ENCODE results near the gene ITPA.
"Not testable (repeated sequence)": the region's sequence is repeated elsewhere in the genome, so short reads cannot be mapped to it uniquely, and the experiment has no call there.

The ITPA gene

DNA sequence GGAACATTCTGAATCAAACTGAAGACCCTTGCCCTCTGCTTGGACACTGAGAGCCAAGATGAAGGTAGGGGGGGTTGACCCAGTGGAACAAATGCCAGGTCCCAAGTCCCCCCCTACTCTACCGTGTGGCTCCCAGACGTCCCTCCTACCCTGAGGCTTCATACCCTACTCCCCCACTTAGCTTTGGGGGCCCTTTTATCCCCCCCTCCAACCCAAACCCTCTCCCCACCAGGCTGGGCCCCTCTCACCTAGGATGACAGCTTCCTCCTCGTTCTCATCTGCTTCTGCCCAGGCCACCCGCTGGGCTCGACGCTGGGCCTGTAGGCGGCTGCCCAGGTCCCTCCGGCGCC, 6.4 kb upstream of the ITPA start:
- DNase-seq (ENCODE audit: low read depth), result no peak

DNA sequence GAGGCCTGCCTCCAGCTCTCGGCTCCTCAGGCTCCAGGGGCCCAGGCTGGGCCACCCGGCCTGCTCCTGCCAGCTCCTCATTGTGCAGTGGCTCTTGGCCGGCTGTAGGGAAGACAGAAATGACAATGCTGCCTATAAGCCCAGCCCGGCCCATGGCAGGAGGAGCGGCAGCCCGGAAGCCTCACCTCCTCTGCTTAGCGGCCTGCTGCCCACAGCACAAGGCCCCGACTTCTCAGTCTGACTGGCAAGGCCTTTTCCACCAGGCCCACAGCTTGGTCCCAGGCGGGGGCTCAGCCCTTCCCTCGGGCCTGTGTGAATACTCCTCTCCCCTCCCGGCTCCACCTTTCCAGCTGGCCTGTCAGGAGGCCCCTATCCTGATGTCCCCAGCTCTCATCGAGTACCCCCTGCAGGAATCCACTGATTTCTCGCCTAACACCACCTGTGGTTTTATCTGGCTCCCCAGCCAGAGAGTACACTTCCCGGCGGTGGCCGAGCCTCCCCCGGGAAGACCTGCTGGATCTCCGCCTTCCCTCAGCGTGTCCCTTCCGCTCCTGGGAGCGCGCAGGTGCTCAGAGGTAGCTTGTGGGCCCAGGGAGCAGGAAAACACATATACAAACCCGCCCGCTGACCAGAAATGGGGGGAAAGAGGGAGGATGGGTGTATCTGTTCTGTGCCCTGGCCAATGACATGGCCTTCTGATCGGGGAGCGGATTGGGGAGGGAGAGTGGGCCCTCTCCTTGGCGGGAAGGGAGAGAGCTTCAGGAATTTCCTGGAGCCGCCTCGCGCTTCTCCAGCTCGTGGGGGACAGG, 5.8 kb upstream of the ITPA start:
- DNase-seq (ENCODE audit: low read depth), result peak; percentile 17

DNA sequence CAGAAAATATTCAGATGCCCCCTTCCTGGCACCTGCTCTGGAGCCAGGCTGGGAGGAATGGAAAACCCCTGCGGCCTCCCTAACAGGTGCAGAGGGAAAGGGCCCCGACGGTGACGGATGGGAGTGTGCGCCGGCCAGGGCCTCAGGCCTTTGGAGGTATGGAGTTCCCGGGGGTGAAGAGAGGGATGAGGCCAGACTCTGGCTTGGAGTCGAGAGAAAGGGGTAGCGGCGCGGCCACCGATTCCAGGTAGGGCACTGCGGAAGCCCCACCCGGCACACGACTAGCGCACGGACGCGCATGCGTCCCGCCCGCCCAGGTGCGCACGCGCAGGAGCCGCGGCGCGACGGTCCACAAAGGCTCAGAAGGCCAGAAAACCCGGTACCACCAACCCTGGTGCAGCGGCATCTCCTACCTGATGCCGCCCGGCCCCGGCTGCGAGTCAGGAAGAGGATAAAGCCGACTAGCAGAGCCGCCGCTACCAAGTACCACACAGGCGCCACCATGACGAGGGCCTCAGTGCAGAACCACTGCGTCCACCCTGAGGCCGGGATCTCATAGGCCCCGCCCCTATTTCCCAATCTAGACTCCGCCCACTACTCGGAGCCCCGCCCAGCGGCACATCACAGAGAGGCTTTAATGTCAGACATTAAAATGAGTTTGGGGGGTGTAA, 5.0 kb upstream of the ITPA start, which contains the start of gene DDRGK1:
DDRGK1 (minus strand) TSS at position 559 of the 671 bp plus-strand sequence; CDS start at position 504, 55 bp downstream.
- DNase-seq (ENCODE audit: low read depth), result peak; percentile 78

DNA sequence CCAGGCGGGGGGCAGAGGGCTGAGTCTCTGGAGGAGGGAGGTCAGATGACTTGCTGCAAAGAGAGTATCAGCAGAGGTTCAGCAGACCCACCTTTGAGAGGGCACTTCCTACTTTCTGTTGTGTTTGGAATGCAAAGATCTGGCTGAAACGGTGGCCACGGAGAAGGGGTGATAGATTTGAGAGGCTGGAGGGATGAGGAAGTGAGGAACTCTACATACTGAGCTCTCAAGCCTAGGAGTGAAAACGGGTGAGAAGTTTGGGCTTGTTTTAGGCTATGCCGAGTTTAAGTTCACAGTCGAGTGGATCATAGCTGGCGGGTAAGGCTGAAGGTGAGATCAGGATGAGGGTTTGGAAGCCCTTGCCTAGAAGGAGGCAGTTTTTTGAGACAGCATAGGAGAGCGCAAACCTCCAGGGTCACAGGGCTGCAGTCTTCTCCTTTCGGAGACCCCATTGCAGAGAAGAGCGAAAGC, 477 bp upstream of the ITPA start:
- no peak for DNase-seq (ENCODE audit: low read depth)

DNA sequence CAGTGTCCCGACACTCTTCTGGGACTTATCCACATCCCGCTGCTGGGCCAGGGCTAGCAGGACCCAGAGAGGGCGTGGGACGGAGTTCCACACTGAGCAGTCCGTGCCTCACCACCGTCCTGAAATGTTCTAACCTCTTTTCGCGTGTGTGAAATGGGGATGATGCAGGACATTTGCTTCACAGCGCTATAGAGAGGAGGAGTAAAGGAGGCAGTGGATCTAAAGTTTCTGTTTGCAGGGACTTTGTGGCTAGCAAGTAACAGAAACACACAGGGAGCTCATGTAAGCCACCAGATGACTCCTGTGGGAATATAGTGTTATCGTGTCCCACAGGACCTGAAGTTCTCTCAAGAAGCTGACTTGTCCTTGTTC, 634 bp downstream of the ITPA start:
- DNase-seq (ENCODE audit: low read depth), result peak; percentile 31

DNA sequence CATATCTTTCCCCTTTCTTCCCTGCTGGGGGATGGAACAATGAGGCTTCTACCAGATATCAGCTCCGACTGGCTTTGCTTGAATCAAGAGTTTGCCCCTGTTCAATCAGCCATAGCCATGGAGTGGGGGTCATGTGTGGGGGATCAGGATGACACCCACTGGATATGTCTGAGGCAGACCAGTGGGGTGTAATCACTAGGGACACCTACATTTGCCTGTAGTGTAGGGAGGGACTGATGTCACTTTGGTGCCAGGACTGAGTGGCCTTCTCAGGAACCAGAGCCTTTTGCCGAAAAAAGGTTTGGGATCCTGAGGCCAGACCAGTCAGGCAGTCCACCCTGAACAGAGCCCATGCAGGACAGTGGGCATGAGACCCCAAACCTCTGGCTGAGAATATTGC, 1.0 kb downstream of the ITPA start:
- no peak for DNase-seq (ENCODE audit: low read depth)

DNA sequence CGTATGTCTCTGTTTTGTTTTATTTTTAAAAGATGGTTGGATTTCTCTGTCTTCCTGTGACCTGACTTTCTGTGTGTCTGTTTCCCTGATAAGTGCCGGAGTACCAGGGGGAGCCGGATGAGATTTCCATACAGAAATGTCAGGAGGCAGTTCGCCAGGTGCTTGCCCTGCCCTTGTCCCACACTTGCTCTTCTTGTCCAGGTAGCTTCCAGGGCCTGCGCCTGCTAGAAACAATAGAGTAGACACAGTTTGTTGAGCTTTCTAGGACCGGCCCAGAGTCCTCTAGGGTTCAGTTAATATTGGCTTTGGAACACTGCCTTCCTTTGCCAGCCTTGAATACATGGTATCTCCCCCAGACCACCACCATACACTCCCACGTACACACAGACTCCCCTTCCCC, 3.9 kb downstream of the ITPA start:
- no peak for DNase-seq (ENCODE audit: low read depth)

DNA sequence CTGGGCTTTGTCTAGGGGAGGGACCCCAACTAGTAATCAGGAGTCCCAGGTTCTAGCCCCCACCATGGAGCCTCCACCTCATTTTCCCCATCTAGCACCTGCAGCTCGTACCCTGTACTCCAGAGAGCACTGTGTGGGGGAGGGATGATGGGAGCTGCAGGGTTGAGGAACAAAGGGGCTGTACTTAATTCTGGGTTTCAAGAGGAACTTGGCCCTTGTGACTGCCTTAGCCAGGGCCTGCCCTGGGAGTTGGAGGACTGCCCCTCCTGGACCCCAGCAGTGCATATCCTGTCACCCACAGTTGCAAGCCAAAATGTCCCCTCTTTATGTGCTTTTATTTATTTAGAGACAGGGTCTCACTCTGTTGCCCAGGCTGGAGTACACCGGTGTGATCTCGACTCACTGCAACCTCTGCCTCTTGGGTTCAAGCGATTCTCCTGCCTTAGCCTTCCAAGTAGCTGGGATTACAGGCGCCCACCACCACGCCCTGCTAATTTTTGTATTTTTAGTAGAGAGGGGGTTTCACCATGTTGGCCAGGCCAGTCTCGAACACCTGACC, 6.1 kb downstream of the ITPA start:
- not testable (repeated sequence) for DNase-seq (ENCODE audit: low read depth)

DNA sequence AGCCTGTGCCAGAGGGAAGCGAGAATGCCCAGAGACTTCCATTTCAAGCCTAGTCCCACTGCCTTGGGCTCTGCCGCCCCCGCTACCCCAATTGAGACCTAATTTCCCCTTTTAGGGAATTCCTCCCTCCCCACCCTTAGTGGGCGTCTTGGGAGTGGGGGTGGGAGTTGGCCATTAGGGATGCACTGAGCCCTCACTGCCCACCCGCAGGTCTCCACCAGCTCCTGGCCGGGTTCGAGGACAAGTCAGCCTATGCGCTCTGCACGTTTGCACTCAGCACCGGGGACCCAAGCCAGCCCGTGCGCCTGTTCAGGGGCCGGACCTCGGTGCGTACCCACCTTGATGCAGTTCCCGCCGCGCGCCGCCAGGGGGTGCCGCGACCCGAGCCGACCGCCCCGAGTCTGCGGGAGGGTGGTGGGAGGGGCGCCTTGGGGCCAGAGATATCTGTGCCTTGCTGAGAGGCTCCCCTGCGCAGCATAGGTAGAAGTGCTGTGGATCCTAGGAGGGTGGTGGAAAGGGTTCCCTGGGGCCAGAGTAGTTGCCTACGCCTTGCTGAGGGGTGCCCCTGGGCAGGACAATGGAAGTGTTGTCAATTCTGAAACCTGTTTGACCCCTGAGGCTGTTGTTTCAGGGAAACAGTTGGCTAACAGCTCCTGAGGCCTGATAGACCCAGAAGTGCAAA, 9.2 kb downstream of the ITPA start:
- no peak for DNase-seq (ENCODE audit: low read depth)

DNA sequence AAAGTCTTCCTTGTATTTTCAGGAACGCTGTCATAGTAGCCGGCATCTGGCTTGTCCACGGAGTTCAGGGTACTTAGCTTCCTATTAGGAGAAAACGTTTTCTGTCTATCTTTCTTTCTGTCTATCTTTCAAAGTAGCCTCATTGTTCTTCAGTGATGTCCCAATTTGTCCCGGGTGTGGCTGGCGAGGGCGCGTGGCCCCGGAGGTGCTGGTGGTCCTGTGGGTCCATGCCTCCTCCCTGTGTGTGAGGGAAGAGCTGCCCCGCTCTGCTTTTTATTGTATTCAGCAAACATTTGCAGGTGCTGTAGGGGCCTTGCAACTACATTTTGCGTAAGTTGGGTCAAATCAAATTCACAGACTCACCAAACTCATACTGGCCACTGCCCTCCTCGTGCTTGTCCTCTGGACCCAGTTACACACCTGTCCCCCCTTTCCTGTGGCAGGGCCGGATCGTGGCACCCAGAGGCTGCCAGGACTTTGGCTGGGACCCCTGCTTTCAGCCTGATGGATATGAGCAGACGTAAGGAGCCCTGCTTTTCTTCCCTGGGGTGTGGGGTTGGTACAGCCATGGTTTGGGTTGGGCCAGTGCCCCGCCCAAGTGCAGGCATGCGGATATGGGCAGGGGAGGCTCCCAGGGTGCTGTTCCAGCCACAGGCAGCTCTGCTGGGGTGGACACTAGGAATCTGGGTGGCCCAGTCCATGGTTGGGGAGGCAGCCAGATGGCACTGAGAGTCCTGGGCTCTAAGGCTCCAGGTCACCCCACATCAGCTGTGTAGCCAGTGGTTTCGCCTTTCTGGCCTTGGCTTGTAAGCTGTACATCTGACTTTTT, 12.3 kb downstream of the ITPA start:
- DNase-seq (ENCODE audit: low read depth), result no peak

DNA sequence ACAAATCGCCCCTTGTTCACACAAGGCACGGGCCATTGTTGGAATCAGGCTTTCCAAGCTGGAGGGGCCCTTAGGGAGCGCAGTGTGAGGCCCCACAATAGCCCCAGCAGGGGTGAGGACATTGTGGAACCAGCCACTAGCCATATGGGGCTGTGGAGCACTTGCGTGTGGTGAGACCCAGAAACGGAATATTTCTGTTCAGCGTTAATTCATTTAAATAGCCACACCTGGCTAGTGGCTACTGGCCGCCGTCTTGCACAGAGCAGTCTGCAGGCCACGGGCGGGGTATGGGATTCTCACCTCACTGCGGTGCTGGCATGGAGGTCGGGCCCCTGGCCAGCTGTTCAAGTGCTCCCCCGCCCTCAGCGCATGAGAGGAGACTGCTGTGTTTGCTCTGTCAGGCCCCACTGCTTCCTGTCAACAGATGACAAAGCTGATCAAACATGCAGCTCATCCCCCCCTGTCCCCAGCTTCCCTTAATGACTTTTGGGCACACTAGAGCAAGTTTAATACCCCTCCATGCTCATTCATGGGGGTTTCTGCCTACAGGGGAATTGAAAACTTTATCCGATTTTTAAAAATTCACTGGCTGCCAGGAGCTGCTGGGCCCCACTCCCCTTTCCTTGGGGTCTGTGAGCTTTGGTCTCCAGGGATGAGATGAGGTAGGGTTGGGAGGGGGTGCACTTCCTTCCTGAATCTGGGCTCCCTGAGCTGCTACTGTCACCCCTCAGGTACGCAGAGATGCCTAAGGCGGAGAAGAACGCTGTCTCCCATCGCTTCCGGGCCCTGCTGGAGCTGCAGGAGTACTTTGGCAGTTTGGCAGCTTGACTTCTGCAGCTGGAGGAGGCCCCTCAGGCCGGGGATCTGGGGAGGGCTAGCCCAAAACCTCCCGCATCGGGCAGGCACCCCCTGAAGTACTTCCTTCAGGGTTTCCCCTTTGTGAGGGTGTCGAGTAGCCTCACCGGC, 13.6 kb downstream of the ITPA start:
- no peak for DNase-seq (ENCODE audit: low read depth)

DNA sequence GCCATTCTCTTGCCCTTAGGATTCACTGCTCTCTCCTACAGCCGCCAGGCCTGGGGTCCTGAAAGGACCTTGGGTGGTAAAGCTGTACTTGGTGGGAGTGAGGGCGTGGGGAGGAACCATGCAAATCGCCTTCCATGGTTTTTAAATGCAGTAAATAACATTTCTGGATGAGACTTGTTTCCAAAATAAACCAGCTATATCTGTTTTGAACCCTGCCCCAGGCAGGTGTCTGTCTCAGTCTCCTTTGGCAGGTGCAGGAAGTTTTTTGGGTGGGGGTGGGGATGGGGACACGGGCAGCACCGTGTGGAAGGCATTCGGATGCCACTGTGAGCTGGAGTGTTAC, 14.3 kb downstream of the ITPA start:
- DNase-seq (ENCODE audit: low read depth), result no peak

DNA sequence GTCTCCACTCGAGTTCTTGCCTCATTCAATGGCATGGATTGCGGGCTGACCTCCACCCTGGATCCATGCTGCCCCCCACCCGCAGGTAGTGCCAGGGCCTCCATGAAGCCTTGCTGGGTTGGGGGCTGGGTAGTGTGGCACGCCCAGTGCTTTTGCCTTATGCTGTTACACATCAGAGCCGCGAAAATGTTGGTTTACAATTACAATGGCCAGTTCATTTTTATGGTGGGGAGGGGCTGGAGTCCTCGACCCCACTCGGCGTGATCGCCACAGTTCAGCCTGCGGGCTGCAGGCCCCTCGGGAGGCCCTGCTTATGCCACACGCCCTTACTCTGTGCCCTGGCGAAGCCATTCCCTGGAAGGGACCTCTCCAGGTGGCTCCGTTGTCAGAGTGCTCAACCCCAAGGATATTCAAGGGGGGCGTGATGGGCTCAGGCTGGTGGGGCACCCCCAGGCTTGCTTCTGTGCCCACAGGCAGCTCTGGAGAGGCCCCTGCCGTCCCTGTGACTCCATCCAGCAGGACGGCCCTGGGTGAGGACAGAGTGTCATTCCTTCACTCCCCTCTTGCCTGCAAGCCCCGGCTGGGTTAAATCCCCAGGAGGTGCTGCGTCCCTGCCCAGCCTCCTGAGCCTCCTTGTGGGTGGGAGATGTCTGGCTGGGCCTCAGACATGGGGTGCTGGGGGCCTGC, 14.8 kb downstream of the ITPA start:
- DNase-seq (ENCODE audit: low read depth), result no peak

DNA sequence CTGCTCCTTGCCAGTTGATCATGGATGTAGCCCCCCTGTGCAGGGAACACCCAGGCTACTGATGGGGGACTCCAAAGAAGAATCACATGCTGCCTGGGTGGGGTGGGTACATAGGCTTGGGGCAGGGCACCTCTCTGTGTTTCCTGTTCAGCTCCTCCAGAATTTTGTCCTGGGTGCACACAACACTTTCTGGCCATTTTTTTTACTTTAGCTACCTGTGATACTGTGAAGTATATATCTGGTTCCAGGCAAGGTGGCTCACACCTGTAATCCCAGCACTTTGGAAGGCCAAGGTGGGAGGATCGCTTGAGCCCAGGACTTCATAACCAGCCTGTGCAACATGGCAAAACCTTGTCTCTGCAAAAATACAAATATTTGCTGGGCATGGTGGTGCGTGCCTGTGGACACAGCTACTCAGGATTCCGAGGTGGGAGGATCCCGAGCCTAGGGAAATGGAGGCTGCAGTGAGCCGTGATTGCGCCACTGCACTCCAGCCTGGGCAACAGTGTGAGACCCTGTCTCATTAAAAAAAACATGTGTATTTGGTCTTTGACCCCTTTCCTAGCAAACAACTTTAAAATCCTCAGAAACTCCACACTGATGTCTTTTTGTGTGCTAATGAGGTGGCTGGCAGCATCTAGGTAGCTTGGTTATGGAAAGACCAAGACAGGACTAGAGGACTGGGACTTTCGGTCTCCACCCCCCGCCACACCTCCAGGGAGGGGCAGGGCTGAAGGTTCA, 15.6 kb downstream of the ITPA start:
- no peak for DNase-seq (ENCODE audit: low read depth)

DNA sequence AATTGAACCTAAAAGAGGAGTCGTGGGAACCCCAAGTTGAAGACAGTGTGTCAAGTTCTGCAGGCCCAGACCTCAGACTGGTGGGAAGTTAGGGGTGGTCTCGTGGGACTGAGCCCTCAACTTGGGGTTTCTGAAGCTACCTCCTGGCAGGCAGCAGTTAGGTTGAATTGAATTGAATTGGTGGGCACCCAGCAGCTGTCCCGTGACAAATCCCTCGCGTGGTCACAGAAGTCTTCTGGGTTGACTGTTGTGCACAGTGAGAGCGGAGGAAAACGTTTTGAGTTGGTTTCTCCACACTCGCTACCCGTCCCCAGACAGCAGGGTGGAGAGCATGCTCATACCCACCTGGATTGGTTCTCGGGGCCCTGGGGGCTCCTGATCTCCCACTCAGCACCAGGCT, 16.8 kb downstream of the ITPA start:
- DNase-seq (ENCODE audit: low read depth), result no peak

DNA sequence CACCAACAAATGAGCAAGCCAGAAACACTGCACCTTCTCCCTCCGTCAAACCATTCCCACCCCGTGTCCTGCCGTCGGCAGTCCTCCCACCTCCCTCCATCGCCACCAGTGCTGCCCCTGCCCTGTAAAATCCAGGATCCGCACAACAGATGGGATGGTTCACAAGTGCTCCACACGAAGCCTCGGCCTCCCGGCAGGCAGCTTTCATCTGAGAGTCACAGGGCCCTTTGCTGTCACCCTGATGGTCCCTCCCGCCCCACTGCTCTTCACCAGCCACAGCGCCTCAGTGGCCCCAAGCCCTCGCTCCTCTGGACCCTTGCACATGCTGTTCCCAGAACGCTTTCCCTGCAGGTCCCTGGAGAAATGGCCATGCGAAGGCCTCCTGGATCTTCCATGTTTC, 17.6 kb downstream of the ITPA start:
- no peak for DNase-seq (ENCODE audit: low read depth)

DNA sequence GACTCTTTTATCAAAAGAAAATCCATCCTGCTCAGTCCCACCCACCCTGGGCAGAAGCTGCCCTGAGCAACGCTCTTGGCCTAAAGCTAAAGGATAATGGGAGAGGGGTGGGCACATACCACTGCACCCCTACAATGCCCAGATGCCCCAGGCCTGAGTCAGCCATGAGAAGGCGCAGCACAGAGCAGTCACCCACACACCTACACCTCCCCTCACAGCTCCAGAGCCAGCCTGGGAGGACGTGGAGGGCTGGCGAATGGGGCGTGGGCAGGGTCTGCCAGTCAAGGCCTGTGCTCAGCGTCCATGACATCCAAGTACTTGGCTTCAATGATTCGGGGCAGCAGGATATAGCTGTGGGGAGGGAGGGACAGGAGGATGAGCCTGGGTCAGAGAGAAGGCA, 18.2 kb downstream of the ITPA start:
- no peak for DNase-seq (ENCODE audit: low read depth)

DNA sequence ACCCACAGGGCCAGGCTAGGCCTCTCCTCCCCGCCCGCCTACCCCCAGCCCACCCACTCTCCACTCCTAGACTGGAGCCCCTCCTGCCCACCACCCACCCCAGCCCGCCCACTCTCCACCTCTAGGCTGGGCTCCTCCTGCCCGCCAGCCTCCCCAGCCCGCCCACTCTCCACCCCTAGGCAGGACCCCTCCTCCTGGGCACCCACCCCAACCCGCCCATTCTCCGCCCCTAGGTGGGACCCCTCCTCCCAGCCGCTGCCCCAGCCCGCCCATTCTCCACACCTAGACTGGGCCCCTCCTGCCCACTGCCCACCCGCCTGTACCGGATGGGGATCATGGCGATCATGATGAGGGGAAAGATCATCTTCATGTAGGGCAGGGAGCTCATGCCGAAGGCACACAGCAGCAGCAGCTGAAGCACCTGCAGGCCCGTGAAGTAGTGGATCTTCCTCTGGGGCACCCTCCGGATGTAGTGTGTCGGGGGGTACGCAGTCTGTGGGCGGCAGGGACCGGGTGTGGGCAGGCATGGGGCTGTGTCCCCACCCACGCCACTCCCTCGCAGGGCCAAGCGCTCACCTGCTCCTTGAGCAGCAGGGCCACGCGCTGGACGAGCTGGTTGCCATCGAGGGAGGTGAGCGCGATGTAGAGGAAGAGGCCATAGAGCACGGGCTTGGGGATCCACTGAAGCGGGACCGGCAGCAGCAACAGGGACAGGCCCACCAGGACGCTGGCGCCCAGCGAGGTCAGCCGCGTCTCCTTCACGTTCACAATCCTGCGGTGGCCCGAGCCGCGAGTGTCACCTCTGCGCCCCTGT, 18.8 kb downstream of the ITPA start:
- no peak for DNase-seq (ENCODE audit: low read depth)

DNA sequence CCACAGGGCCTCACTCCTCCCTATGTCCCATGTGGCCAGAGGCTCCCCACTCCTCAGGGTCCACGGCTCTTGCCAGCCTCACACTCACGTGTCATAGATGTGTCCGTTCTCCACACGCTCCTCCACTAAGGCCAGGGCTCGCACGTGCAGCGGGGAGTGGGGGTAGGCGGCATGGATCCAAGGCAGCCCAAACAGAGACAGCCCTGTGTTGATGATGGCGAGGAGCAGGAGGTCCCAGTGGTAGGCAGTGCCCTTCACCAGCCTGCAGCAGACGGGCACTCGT, 19.4 kb downstream of the ITPA start:
- no peak for DNase-seq (ENCODE audit: low read depth)
